Spleen (tissue), 11 donors: ENCODE data around the gene LDLRAD4. TPM values are rescaled to one million over a fixed set of nuclear protein-coding genes. Genes with fewer than 3 reads are reported as not detected.
A peak's percentile ranks its signal among the peaks of the same experiment; 100 is the strongest.

ENCODE experiments used
- DNase-seq: peaks from one replicate; pipeline ENCODE4 v3.0.0-alpha.2; 2020
- H3K27ac ChIP-seq, 8 donors: fragments of 200-600 bp; sonication (generic) in 7 of 8; 1 replicate in 4 of 8; 2 replicates in 4 of 8; pipeline versions ENCODE4 v1.5.0 to v1.8.0; 2016 to 2021; ENCODE audit warnings: inconsistent platforms in 4 of 8, mild to moderate bottlenecking in 4 of 8, moderate library complexity in 1 of 8
- H3K27me3 ChIP-seq, 7 donors: fragments of 200-600 bp; sonication (generic) in 6 of 7; replicated peaks in 1 of 7; 1 replicate in 4 of 7; 2 replicates in 3 of 7; pipeline versions ENCODE4 v1.5.0 to v1.8.0; 2016 to 2021; ENCODE audit warnings: inconsistent platforms in 3 of 7, mild to moderate bottlenecking in 1 of 7
- H3K36me3 ChIP-seq, 6 donors: fragments of 200-600 bp; sonication (generic) in 5 of 6; 1 replicate in 4 of 6; 2 replicates in 2 of 6; pipeline versions ENCODE4 v1.5.0 to v1.8.0; 2016 to 2021; ENCODE audit warnings: inconsistent platforms in 2 of 6
- H3K4me1 ChIP-seq, 6 donors: fragments of 200-600 bp; sonication (generic) in 5 of 6; 1 replicate in 3 of 6; 2 replicates in 3 of 6; pipeline versions ENCODE4 v1.5.0 to v1.8.0; 2016 to 2021; ENCODE audit warnings: inconsistent platforms in 3 of 6
- H3K4me3 ChIP-seq, 8 donors: fragments of 200-600 bp; sonication (generic) in 7 of 8; 1 replicate in 4 of 8; 2 replicates in 4 of 8; pipeline versions ENCODE4 v1.5.0 to v1.8.0; 2016 to 2021; ENCODE audit warnings: inconsistent platforms in 4 of 8, mild to moderate bottlenecking in 4 of 8, moderate library complexity in 2 of 8
- H3K9me3 ChIP-seq, 8 donors: fragments of 200-600 bp; sonication (generic) in 7 of 8; 1 replicate in 4 of 8; 2 replicates in 4 of 8; pipeline versions ENCODE4 v1.5.0 to v1.8.0; 2016 to 2021; ENCODE audit warnings: inconsistent platforms in 4 of 8
- POLR2A ChIP-seq, 3 donors: fragments of 450-650 bp; IDR thresholded peaks; one replicate each; pipeline ENCODE4 v1.5.1; 2017; ENCODE audit warnings: antibody characterized with exemption in 3 of 3, mild to moderate bottlenecking in 1 of 3
- POLR2AphosphoS5 ChIP-seq, 3 donors: sonication (generic); formaldehyde crosslinking; IDR thresholded peaks; one replicate each; pipeline ENCODE4 v1.5.1; 2017; ENCODE audit warnings: antibody characterized with exemption in 3 of 3
- WGBS, 5 donors: extraction: QIAGEN DNeasy Blood & Tissue Kit in 3 of 5; methylation state at CpG; one replicate each; pipeline versions ENCODE4 v1.1.5 to v1.1.7; 2013 to 2018; 5-methylcytosine and 5-hydroxymethylcytosine counted together
- intact Hi-C: fragments of 100-400 bp; cut with DNase I; formaldehyde crosslinking; loops from one replicate; pipeline ENCODE4 v1.15.0; 2023; ENCODE audit warnings: low total_unique reads
- polyA plus RNA-seq, 3 donors: library from polyadenylated mRNA; stranded (reverse); fragments of 200-250 nt; gene quantifications; one replicate each; pipeline ENCODE4 v1.2.1, GENCODE V29; 2013
- total RNA-seq, 7 donors: library from RNA; depleted of rRNA in 3 of 7; stranded (reverse); fragments of >200 nt in 3 of 7; fragmentation: NEBNext Ultra II Directional in 4 of 7; extraction: Animal tissue kit (Norgen Biotek cat#: 25700) in 4 of 7; gene quantifications; one replicate each; pipeline versions ENCODE4 v1.1.0 to v1.2.1, GENCODE V29; 2016 to 2021
- TF ChIP-seq, protein P1 (sequence below), 11 experiments: fragments of 200-600 bp in 7 of 11; fragments of 450-650 bp in 4 of 11; sonication (generic) in 4 of 11; IDR thresholded peaks in 8 of 11; conservative IDR thresholded peaks in 3 of 11; 1 replicate in 7 of 11; 2 replicates in 4 of 11; pipeline versions ENCODE4 v1.4.0 to v1.8.0; 2016 to 2021; ENCODE audit warnings: antibody characterized with exemption in 11 of 11, inconsistent platforms in 4 of 11, mild to moderate bottlenecking in 1 of 11
- donor health status: healthy with polysubstance abuse.
- donor health status: DM: no; HTN: no; CAD: no; lungs with moderate emphysema.
- donor health status: DM: no; HTN: no; CAD: no.
- donor health status: Bipolar disorder and iron deficiency.
- donor health status: healthy.
- donor health status: DM: no; HTN: no; CAD: no.
- donor health status: DM: yes; HTN: yes; CAD: no.

LDLRAD4 gene
- total and polyA plus RNA-seq, 10 donors = 4.5 to 80.8 (median 46.4) TPM

DNA sequence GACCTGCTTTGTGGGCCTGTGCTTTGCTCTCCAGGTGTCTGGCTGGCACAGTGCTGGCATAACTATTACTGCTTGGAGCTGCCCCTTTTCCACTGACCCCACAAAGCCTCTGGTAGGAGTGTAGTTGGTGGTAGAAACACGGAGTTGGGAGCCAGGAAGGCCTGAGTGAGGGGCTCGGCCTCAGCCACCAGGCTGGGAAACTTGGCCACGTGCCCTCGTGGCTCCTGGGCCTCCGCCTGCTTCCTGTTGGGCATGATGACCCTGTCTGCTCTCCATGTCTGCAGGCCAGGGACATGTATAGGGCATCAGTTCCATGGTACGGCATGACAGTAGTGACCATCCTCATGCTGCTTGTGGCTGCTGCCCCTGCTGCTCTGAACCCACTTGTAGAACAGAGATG lies 266.6 kb downstream of the LDLRAD4 start:
- no peak for DNase-seq
- H3K27ac ChIP-seq = no peak overlapping the region
- H3K4me1 ChIP-seq = peaks cover 0 to 50% (median 16%) of the 10 kb centered on the region in 6 donors
- H3K27me3 ChIP-seq = no peaks in the 10 kb centered on the region
- intact Hi-C loops = no loop called here
- peaks cover 0 to 45% (median 0%) of the 10 kb centered on the region in 6 donors for H3K36me3 ChIP-seq
- WGBS, 5 donors = 53 to 84% (median 65%) methylated on average over 2 to 6 of the region's 6 CpGs
- TF ChIP-seq, protein P1, sequence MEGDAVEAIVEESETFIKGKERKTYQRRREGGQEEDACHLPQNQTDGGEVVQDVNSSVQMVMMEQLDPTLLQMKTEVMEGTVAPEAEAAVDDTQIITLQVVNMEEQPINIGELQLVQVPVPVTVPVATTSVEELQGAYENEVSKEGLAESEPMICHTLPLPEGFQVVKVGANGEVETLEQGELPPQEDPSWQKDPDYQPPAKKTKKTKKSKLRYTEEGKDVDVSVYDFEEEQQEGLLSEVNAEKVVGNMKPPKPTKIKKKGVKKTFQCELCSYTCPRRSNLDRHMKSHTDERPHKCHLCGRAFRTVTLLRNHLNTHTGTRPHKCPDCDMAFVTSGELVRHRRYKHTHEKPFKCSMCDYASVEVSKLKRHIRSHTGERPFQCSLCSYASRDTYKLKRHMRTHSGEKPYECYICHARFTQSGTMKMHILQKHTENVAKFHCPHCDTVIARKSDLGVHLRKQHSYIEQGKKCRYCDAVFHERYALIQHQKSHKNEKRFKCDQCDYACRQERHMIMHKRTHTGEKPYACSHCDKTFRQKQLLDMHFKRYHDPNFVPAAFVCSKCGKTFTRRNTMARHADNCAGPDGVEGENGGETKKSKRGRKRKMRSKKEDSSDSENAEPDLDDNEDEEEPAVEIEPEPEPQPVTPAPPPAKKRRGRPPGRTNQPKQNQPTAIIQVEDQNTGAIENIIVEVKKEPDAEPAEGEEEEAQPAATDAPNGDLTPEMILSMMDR (IDR thresholded peaks at IDR 0.05 in 8 of 11, conservative IDR thresholded peaks at IDR 0.05 in 3 of 11) = no peak
- TF ChIP-seq POLR2A (IDR thresholded peaks at IDR 0.05) = no peak
- TF ChIP-seq POLR2AphosphoS5 (IDR thresholded peaks at IDR 0.05) = peak in 1 of 3 donors; percentile 10
- no peaks in the 10 kb centered on the region for H3K9me3 ChIP-seq
- H3K4me3 ChIP-seq = no peak overlapping the region

DNA sequence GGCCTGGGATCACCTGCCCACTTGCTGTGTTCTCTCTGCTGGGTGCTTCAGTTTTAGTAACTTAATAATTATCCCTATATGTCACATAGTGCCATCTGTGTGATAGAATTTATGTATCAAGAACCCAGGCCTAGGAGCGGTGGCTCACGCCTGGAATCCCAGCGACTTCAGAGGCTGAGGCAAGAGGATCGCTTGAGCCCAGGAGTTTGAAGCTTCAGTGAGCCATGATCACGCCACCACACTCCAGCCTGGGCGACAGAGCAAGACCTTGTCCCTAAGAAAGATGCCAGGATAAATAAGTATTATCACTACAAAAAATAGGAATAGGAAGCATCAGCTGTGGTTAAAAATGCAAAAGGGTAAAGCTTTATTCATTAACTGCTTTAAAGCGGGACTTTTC lies 267.0 kb downstream of the LDLRAD4 start:
- Histone ChIP-seq H3K27me3 (no peaks in the 10 kb centered on the region), H3K36me3 (peaks cover 0 to 46% (median 0%) of the 10 kb centered on the region in 6 donors), H3K4me1 (peaks cover 0 to 46% (median 14%) of the 10 kb centered on the region in 6 donors), H3K9me3 (no peaks in the 10 kb centered on the region), H3K27ac (no peak overlapping the region), H3K4me3 (no peak overlapping the region)
- no peak for DNase-seq
- 98 to 100% (median 98%) methylated on average over 7 of the region's 7 CpGs for WGBS, 5 donors
- intact Hi-C loops = no loop called here
- TF ChIP-seq POLR2A (IDR thresholded peaks at IDR 0.05) (no peak), POLR2AphosphoS5 (IDR thresholded peaks at IDR 0.05) (no peak)
- TF ChIP-seq, protein P1 (IDR thresholded peaks at IDR 0.05 in 8 of 11, conservative IDR thresholded peaks at IDR 0.05 in 3 of 11) = no peak

DNA sequence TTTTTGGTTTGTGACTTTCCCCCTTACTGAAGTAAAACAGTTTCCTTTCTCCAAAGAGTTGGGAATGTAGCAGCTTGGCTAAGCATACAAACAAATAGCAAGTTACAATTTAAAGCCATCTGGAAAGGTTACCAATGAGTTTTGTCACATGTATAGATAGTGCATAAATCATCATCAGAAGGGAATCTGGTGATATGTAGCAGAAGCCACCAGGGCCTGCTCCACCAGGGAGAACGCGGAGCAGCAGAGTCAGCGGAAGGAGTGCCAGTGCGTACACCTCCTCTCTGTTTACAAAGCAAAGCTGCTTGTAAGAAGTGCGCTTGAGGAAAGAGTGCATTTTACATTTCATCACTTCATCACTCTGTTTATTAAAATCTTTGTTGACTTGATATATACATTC lies 267.7 kb downstream of the LDLRAD4 start:
- H3K27ac ChIP-seq = no peak overlapping the region
- H3K36me3 ChIP-seq = peaks cover 0 to 53% (median 0%) of the 10 kb centered on the region in 6 donors
- H3K4me3 ChIP-seq = no peak overlapping the region
- DNase-seq = no peak
- no peaks in the 10 kb centered on the region for H3K27me3 ChIP-seq
- intact Hi-C loops = no loop called here
- H3K4me1 ChIP-seq = peaks cover 0 to 39% (median 11%) of the 10 kb centered on the region in 6 donors
- 86 to 98% (median 97%) methylated on average over 5 of the region's 5 CpGs for WGBS, 5 donors
- TF ChIP-seq POLR2AphosphoS5 (IDR thresholded peaks at IDR 0.05) (no peak), POLR2A (IDR thresholded peaks at IDR 0.05) (no peak)
- TF ChIP-seq, protein P1 (IDR thresholded peaks at IDR 0.05 in 8 of 11, conservative IDR thresholded peaks at IDR 0.05 in 3 of 11) = no peak
- no peaks in the 10 kb centered on the region for H3K9me3 ChIP-seq

DNA sequence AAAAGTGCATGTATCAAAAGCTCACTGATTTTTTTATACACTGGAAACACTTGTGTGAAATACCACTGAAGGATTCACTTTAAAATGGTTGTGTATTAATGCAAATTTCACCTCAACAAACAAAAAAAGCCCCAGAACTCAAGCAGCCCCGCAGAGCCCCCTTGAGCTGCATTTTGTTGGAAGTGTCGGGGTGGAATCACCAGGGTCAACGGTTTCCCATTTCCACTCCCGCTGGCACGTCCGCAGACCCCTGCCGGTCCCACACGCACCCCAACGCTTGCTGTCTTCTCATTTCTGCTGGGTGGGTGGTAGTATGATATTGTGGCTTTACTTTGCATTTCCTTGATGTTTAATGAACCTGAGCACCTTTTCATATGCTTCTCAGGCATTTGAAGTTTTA lies 268.1 kb downstream of the LDLRAD4 start:
- 81 to 90% (median 84%) methylated on average over 9 of the region's 9 CpGs for WGBS, 5 donors
- TF ChIP-seq POLR2A (IDR thresholded peaks at IDR 0.05) (no peak), POLR2AphosphoS5 (IDR thresholded peaks at IDR 0.05) (no peak)
- TF ChIP-seq, protein P1 (IDR thresholded peaks at IDR 0.05 in 8 of 11, conservative IDR thresholded peaks at IDR 0.05 in 3 of 11) = no peak
- Histone ChIP-seq H3K27me3 (no peaks in the 10 kb centered on the region), H3K36me3 (peaks cover 0 to 57% (median 0%) of the 10 kb centered on the region in 6 donors), H3K4me1 (peaks cover 0 to 35% (median 10%) of the 10 kb centered on the region in 6 donors), H3K4me3 (no peak overlapping the region), H3K27ac (peak overlapping the region in 1 of 8 donors; percentile 21), H3K9me3 (no peaks in the 10 kb centered on the region)
- no peak for DNase-seq
- intact Hi-C loops = no loop called here
